SU-DHL-6 (cell line): ENCODE results near the gene DDIT4.
"Not testable (repeated sequence)": the region's sequence is repeated elsewhere in the genome, so short reads cannot be mapped to it uniquely, and the experiment has no call there.

Experiments
- H2AFZ ChIP-seq: fragments of 200-600 bp; sonication (generic); 2 replicates; pipeline ENCODE4 v1.6.1; 2014; ENCODE audit warnings: low read depth, mild to moderate bottlenecking, moderate library complexity, mixed read lengths, antibody characterized with exemption, low read length; ENCODE audit not compliant: severe bottlenecking
- H3F3A ChIP-seq: fragments of 200-600 bp; shearing (Covaris generic); 2 replicates; pipeline ENCODE4 v1.6.0; 2016; ENCODE audit warnings: antibody characterized with exemption, mild to moderate bottlenecking; ENCODE audit not compliant: insufficient read depth
- H3K27ac ChIP-seq: fragments of 200-600 bp; sonication (generic); 2 replicates; pipeline ENCODE4 v1.5.1; 2016; ENCODE audit warnings: low read depth, mild to moderate bottlenecking, low read length, moderate library complexity, mixed read lengths
- H3K27me3 ChIP-seq: fragments of 200-600 bp; sonication (generic), shearing (Covaris generic); 2 replicates; pipeline ENCODE4 v1.6.0; 2014; ENCODE audit warnings: mild to moderate bottlenecking, low read length
- H3K36me3 ChIP-seq: fragments of 200-600 bp; sonication (generic); 2 replicates; pipeline ENCODE4 v1.6.1; 2014; ENCODE audit warnings: mild to moderate bottlenecking, low read length, mixed read lengths
- H3K4me2 ChIP-seq: fragments of 300-600, 200-600 bp; shearing (Covaris generic), sonication (generic); 2 replicates; pipeline ENCODE4 v1.6.0; 2014; ENCODE audit warnings: low read length, low read depth, mild to moderate bottlenecking; ENCODE audit not compliant: poor library complexity, severe bottlenecking
- H3K4me3 ChIP-seq: fragments of 200-600 bp; sonication (generic); 2 replicates; pipeline ENCODE4 v1.5.1; 2014; ENCODE audit warnings: antibody characterized with exemption, low read length, mild to moderate bottlenecking, mixed read lengths; ENCODE audit not compliant: insufficient read depth, poor library complexity, severe bottlenecking
- H3K79me2 ChIP-seq: fragments of 200-600 bp; sonication (generic); 2 replicates; pipeline ENCODE4 v1.6.1; 2014; ENCODE audit warnings: mild to moderate bottlenecking, low read length, moderate library complexity; ENCODE audit not compliant: insufficient read depth
- H3K9ac ChIP-seq: fragments of 200-600 bp; sonication (generic); 2 replicates; pipeline ENCODE4 v1.7.0; 2014; ENCODE audit warnings: mild to moderate bottlenecking, low read length
- H3K9me2 ChIP-seq: fragments of 200-600 bp; sonication (generic); replicated peaks from 2 replicates; pipeline ENCODE4 v1.6.1; 2014; ENCODE audit warnings: low read length; ENCODE audit not compliant: insufficient read depth
- H3K9me3 ChIP-seq: fragments of 200-600 bp; sonication (generic); 2 replicates; pipeline ENCODE4 v1.6.1; 2014; ENCODE audit warnings: low read length, mixed read lengths; ENCODE audit not compliant: insufficient read depth
- H4K20me1 ChIP-seq: fragments of 200-600 bp; sonication (generic); 2 replicates; pipeline ENCODE4 v1.6.1; 2014; ENCODE audit warnings: low read depth, mild to moderate bottlenecking, antibody characterized with exemption, low read length, moderate library complexity, mixed read lengths
- CTCF ChIP-seq: fragments of 200-600 bp; sonication (generic); IDR thresholded peaks from one replicate; pipeline ENCODE4 v1.5.1; 2017; ENCODE audit warnings: antibody characterized with exemption, mild to moderate bottlenecking, low read length, moderate library complexity; ENCODE audit not compliant: insufficient read depth, poor library complexity, severe bottlenecking
- EZH2phosphoT487 ChIP-seq: fragments of 200-600 bp; sonication (generic), shearing (Covaris generic); conservative IDR thresholded peaks from 2 replicates; pipeline ENCODE4 v1.6.1; 2018; ENCODE audit warnings: mild to moderate bottlenecking, antibody characterized with exemption, low read length, moderate library complexity, mixed read lengths

The DDIT4 gene

GRCh38 chr10:72303424-72304128 is 29.9 kb downstream of the DDIT4 start:
- Histone ChIP-seq H3K9me2 (no peaks in the 10 kb centered on the region), H3K4me3 (no peak overlapping the region), H3F3A (no peaks in the 10 kb centered on the region), H4K20me1 (no peaks in the 10 kb centered on the region), H3K79me2 (no peaks in the 10 kb centered on the region), H3K9ac (no peak overlapping the region), H3K4me2 (no peak overlapping the region), H3K9me3 (no peaks in the 10 kb centered on the region), H3K27ac (no peak overlapping the region), H2AFZ (no peak overlapping the region), H3K27me3 (no peaks in the 10 kb centered on the region), H3K36me3 (no peaks in the 10 kb centered on the region)
- TF ChIP-seq EZH2phosphoT487 (no peak), CTCF (no peak)

GRCh38 chr10:72306215-72306760 is 32.6 kb downstream of the DDIT4 start:
- Histone ChIP-seq H3K4me2 (no peak overlapping the region), H2AFZ (no peak overlapping the region)

GRCh38 chr10:72307711-72308110 is 34.0 kb downstream of the DDIT4 start:
- not testable (repeated sequence) for H3F3A ChIP-seq, H3K9me2 ChIP-seq, H3K27ac ChIP-seq, H3K27me3 ChIP-seq, H3K36me3 ChIP-seq, H3K9me3 ChIP-seq, H3K4me3 ChIP-seq, H3K79me2 ChIP-seq, H3K9ac ChIP-seq, H2AFZ ChIP-seq, H4K20me1 ChIP-seq, H3K4me2 ChIP-seq

More at GRCh38 chr10:72306215-72306760, 32.6 kb downstream of the DDIT4 start:
- H3K4me3 ChIP-seq = no peak overlapping the region
- H3K9me3 ChIP-seq = no peaks in the 10 kb centered on the region
- no peak for TF ChIP-seq CTCF
- no peak for TF ChIP-seq EZH2phosphoT487
- H3F3A ChIP-seq = no peaks in the 10 kb centered on the region
- no peaks in the 10 kb centered on the region for H3K9me2 ChIP-seq
- H3K79me2 ChIP-seq = no peaks in the 10 kb centered on the region
- H4K20me1 ChIP-seq = no peaks in the 10 kb centered on the region
- no peak overlapping the region for H3K27ac ChIP-seq
- no peak overlapping the region for H3K9ac ChIP-seq
- no peaks in the 10 kb centered on the region for H3K27me3 ChIP-seq
- no peaks in the 10 kb centered on the region for H3K36me3 ChIP-seq

- H3K27ac ChIP-seq = no peak overlapping the region
- no peak overlapping the region for H3K4me2 ChIP-seq
- no peaks in the 10 kb centered on the region for H3K9me2 ChIP-seq
- H3K9me3 ChIP-seq = no peaks in the 10 kb centered on the region
- H3K27me3 ChIP-seq = no peaks in the 10 kb centered on the region
- H2AFZ ChIP-seq = no peak overlapping the region
- H3K4me3 ChIP-seq = no peak overlapping the region
- no peak overlapping the region for H3K9ac ChIP-seq
- no peaks in the 10 kb centered on the region for H3K36me3 ChIP-seq
- no peaks in the 10 kb centered on the region for H4K20me1 ChIP-seq
- no peaks in the 10 kb centered on the region for H3K79me2 ChIP-seq
- no peak for TF ChIP-seq EZH2phosphoT487
- TF ChIP-seq CTCF = no peak
- H3F3A ChIP-seq = no peaks in the 10 kb centered on the region
These were observed 34.7 kb downstream of the DDIT4 start for GRCh38 chr10:72308320-72308987.
